HepG2 (cell line): ENCODE results near the gene ARL17B. TPM values are rescaled to one million over a fixed set of nuclear protein-coding genes. Genes with fewer than 3 reads are reported as not detected.
"Not testable (repeated sequence)": the region's sequence is repeated elsewhere in the genome, so short reads cannot be mapped to it uniquely, and the experiment has no call there.

Experiments used
- ATAC-seq: fragments of 200-7000 bp; cut with Tn5 transposase; 3 replicates; pipeline ENCODE4 v1.9.1; 2020; ENCODE audit warnings: mild to moderate bottlenecking, moderate library complexity
- BruUV-seq: library from RNA; stranded (reverse); fragments of 400-500 nt; replicated peaks from 2 replicates; lab custom pipeline; 2021; lab: Mats Ljungman, UMichigan
- CTCF ChIA-PET: fragments of 300-600 bp; formaldehyde crosslinking; extraction: SDS; loops from one replicate; lab custom pipeline; 2021; ENCODE audit warnings: low total read pairs, inconsistent platforms, low intra/inter-chr PET ratio; lab: Yijun Ruan, JAX
- POLR2A ChIA-PET: fragments of 350-600 bp; sonication (Branson Sonifier 250); formaldehyde crosslinking; loops from one replicate; lab custom pipeline; 2020; ENCODE audit warnings: antibody characterized with exemption, inconsistent platforms; lab: Yijun Ruan, JAX
- DNase-seq: peaks from one replicate; pipeline ENCODE4 v3.0.0-alpha.2; 2015; ENCODE audit warnings: low spot score
- FAIRE-seq: peaks from 3 replicates; lab custom pipeline; 2011; peaks lifted over from hg19 to GRCh38; lab: Jason Lieb, UNC
- H2AFZ ChIP-seq: one replicate; pipeline ENCODE4 v1.6.1; 2011; ENCODE audit warnings: low read length, inconsistent platforms
- H3K27ac ChIP-seq: fragments of 300-600 bp; 3 replicates; pipeline ENCODE4 v1.8.0; 2011; ENCODE audit warnings: mixed run types, mild to moderate bottlenecking, mixed read lengths, low read length, inconsistent platforms; ENCODE audit not compliant: insufficient read depth; ENCODE audit errors: extremely low read length
- H3K27me3 ChIP-seq, 2 experiments: fragments of 200-600 bp in 1 of 2; 2 replicates in 1 of 2; 3 replicates in 1 of 2; pipeline versions ENCODE4 v1.6.0 to v1.8.0; 2011; ENCODE audit warnings: low read length in 2 of 2, mild to moderate bottlenecking in 2 of 2, moderate library complexity in 2 of 2, inconsistent platforms in 1 of 2; ENCODE audit not compliant: insufficient read depth in 2 of 2, control insufficient read depth in 1 of 2
- H3K36me3 ChIP-seq, 2 experiments: fragments of 200-600 bp in 1 of 2; replicated peaks in 1 of 2; 2 replicates in 1 of 2; 3 replicates in 1 of 2; pipeline versions ENCODE4 v1.5.1 to v1.8.0; 2011; ENCODE audit warnings: low read length in 2 of 2, inconsistent platforms in 1 of 2; ENCODE audit not compliant: insufficient read depth in 2 of 2, control insufficient read depth in 1 of 2
- H3K4me1 ChIP-seq: 2 replicates; pipeline ENCODE4 v1.5.1; 2012; ENCODE audit warnings: low read length, inconsistent platforms; ENCODE audit not compliant: insufficient read depth
- H3K4me2 ChIP-seq: 2 replicates; pipeline ENCODE4 v1.6.0; 2011; ENCODE audit warnings: low read depth, low read length, inconsistent platforms
- H3K4me3 ChIP-seq, 3 experiments: fragments of 200-600 bp in 1 of 3; sonication (generic), shearing (Covaris generic) in 1 of 3; replicated peaks in 1 of 3; 2 replicates each; pipeline ENCODE4 v1.5.1; 2011 to 2016; ENCODE audit warnings: low read length in 3 of 3, inconsistent platforms in 2 of 3, low read depth in 2 of 3, mild to moderate bottlenecking in 2 of 3, control low read depth in 1 of 3, mixed read lengths in 1 of 3; ENCODE audit not compliant: insufficient read depth in 1 of 3
- H3K79me2 ChIP-seq: one replicate; pipeline ENCODE4 v1.6.1; 2011; ENCODE audit warnings: low read length, inconsistent platforms; ENCODE audit not compliant: insufficient read depth
- H3K9ac ChIP-seq: 2 replicates; pipeline ENCODE4 v1.6.0; 2011; ENCODE audit warnings: mild to moderate bottlenecking, low read depth, low read length, inconsistent platforms; ENCODE audit not compliant: insufficient read depth
- H3K9me3 ChIP-seq: 2 replicates; pipeline ENCODE4 v1.5.1; 2012; ENCODE audit warnings: mild to moderate bottlenecking, low read length
- H4K20me1 ChIP-seq: 2 replicates; pipeline ENCODE4 v1.6.0; 2011; ENCODE audit warnings: inconsistent platforms, mild to moderate bottlenecking, low read length, moderate library complexity; ENCODE audit not compliant: insufficient read depth
- WGBS: methylation state at CpG from one replicate; pipeline ENCODE4 v1.1.6; 2017; ENCODE audit warnings: low lambda C conversion rate; 5-methylcytosine and 5-hydroxymethylcytosine counted together
- in situ Hi-C: cut with HindIII; loops from 2 replicates; pipeline ENCODE4 v1.10.0; 2017; ENCODE audit warnings: low pct_unique_long_range_greater_than_20kb; ENCODE audit not compliant: extremely low pct_ligation_motif_present
- intact Hi-C: fragments of 100-400 bp; cut with micrococcal nuclease; formaldehyde crosslinking; loops from one replicate; pipeline ENCODE4 v1.10.0; 2022; ENCODE audit not compliant: unreplicated experiment
- polyA plus RNA-seq, 8 experiments: library from polyadenylated mRNA; depleted of rRNA in 3 of 8; stranded (reverse) in 7 of 8; unstranded in 1 of 8; fragments of >200 nt; fragmentation: Illumina TruSeq in 4 of 8; extraction: Trizol in 4 of 8; gene quantifications; 2 replicates each; pipeline versions ENCODE4 v1.2.1 to v1.2.3, GENCODE V29; 2011 to 2016; ENCODE audit warnings: low read depth in 4 of 8, missing spikeins in 1 of 8, mixed read lengths in 1 of 8; ENCODE audit not compliant: insufficient read depth in 1 of 8
- total RNA-seq, 5 experiments: library from RNA; depleted of rRNA; stranded (reverse); fragments of >200 nt; fragmentation: Illumina TruSeq; extraction: Trizol; gene quantifications; 2 replicates each; pipeline ENCODE4 v1.2.3, GENCODE V29; 2016; ENCODE audit warnings: low read depth in 1 of 5

Gene ARL17B
- total and polyA plus RNA-seq, 2 of the 13 experiments (the other 11 are each of a cell fraction or from before 2014, with no cell fraction given), result 14.2 to 25.8 TPM

- H3K4me3 ChIP-seq, H3K9ac ChIP-seq, H3K4me1 ChIP-seq, H2AFZ ChIP-seq, POLR2A ChIA-PET, H3K9me3 ChIP-seq, FAIRE-seq, H3K27me3 ChIP-seq, H3K4me2 ChIP-seq, BruUV-seq, CTCF ChIA-PET, DNase-seq, H3K36me3 ChIP-seq, H4K20me1 ChIP-seq, ATAC-seq, H3K27ac ChIP-seq, H3K79me2 ChIP-seq, in situ Hi-C loops, intact Hi-C loops: not testable (repeated sequence)
- 89% methylated on average over 3 of the region's 4 CpGs for WGBS
Measured at GRCh38 chr17:46383118-46383517, 21.6 kb upstream of the ARL17B start.

DNA sequence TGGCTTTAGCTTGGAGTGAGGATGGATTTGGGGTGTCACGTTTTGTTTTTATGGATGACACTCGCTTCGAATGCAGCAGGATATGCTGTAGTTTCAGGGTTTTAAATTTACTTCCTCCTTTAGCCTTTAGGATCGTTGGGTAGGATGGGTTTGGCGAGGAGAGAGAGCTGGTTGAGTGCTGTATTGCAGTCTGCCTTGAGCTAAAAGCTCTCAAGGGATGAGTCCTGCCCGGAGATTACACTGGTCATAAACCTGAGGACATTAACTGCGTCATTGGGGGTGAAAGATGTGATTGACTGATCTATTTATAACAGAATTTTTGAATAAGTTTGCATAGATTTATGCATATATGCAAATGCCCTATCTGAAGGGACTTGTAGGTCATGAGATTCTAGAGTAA is 11.9 kb upstream of the ARL17B start:
- H3K4me2 ChIP-seq, POLR2A ChIA-PET, intact Hi-C loops, H3K4me1 ChIP-seq, H3K9me3 ChIP-seq, BruUV-seq, H3K4me3 ChIP-seq, H3K27ac ChIP-seq, FAIRE-seq, H3K79me2 ChIP-seq, DNase-seq, in situ Hi-C loops, H4K20me1 ChIP-seq, H3K27me3 ChIP-seq, H3K36me3 ChIP-seq, H2AFZ ChIP-seq, H3K9ac ChIP-seq, CTCF ChIA-PET: not testable (repeated sequence)
- ATAC-seq, result peak; percentile 74
- WGBS, result no CpG with 5 or more reads among the region's 7 CpGs

DNA sequence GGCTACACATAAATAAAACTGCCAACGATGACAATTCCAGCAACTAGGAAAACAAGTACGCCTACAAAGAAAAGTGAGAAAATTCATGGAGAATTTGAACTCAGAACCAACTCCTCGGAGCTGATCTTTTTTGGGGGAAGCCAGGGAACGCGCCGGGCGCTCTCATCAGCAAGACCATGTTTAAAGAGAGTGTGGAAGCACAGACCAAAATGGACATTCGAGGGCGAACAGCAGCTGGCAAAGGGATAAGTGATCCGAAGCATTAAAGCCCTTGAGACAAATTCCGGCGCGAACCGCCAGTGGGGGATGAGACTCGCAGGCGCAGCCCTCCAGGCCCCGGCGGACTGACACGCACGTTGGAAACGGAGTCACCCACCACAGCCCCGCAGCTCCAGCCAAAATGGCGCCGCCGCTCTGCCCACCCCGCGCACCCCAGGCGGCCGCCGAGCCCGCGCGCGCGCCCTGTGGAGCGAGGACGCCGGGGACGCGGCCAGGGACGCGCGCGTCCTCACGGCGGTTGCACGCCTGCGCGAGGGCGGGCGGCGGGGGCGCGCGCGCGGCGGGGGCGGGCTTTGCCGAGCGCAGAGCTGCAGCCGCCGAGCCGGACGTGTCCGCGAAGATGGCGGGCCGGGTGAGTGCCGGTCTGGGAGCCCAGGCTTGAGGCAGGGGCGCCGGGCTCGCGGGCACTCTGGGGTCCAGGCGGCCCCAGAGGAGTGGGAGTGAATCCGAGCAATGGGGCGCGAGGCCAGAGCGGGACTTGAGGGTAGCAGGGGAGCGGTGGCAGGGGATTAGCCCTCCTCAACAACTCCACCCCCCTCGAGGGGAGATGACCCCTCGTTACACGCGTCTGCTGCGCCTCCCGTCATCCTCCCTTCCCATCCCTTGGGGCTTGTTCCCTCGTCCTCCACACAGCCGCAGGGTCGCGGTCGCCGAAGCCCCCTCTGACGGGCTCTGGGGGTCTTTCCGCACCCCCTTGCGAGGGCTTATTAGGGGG is 11.0 kb upstream of the ARL17B start:
- H3K4me2 ChIP-seq, H3K4me1 ChIP-seq, in situ Hi-C loops, H3K27ac ChIP-seq, DNase-seq, H3K79me2 ChIP-seq, POLR2A ChIA-PET, BruUV-seq, intact Hi-C loops, H3K27me3 ChIP-seq, H3K4me3 ChIP-seq, H3K9me3 ChIP-seq, FAIRE-seq, H3K9ac ChIP-seq, H2AFZ ChIP-seq, H3K36me3 ChIP-seq, CTCF ChIA-PET, H4K20me1 ChIP-seq: not testable (repeated sequence)
- peak; percentile 84 for ATAC-seq
- WGBS, result no CpG with 5 or more reads among the region's 95 CpGs

DNA sequence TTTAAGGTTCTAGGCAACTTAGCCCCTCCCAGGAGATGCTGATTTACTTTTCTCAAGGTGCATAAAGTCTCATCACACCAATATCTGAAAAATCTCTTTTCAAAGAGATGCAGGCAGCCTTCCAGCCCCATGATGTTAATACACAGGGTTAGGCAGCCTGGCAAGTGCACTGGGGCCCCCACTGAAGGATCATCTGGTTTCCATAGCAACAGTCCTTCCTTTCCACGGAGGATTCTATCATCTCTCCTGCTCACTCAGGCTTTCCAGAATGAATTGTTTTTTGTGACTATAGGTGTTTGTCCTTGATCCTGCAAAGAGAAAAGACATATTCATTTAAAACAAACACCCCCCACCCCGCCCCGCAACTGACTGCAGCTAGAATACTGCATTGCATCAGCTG is 6.0 kb upstream of the ARL17B start:
- H3K27ac ChIP-seq, DNase-seq, H3K36me3 ChIP-seq, POLR2A ChIA-PET, intact Hi-C loops, FAIRE-seq, H3K27me3 ChIP-seq, BruUV-seq, H3K4me2 ChIP-seq, H3K9ac ChIP-seq, H3K4me1 ChIP-seq, H4K20me1 ChIP-seq, H3K4me3 ChIP-seq, H3K79me2 ChIP-seq, H2AFZ ChIP-seq, H3K9me3 ChIP-seq, in situ Hi-C loops, ATAC-seq, CTCF ChIA-PET: not testable (repeated sequence)
- WGBS, result no CpG with 5 or more reads among the region's 3 CpGs
